ENCODE measurements around the gene TBXAS1.

DNA sequence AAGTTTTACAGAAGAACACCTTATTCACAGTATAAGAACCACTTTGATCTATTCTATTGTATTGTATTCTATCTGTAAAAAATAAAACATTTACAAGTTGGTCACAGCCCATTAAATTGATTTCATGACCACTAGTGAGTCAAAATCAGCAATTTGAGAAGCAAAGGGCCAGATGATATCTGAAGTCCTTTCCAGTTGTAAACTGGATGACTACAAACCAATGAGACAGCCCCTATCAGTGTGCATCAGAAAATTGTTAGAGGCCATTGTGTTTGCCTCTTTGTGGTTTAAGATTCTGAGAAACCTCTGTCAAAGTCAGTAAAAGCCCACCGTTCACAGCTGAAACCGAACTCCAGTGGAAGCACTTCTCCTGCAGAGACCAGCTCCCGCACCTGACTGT lies 54.8 kb downstream of the TBXAS1 start:
- TF ChIP-seq, protein P1, sequence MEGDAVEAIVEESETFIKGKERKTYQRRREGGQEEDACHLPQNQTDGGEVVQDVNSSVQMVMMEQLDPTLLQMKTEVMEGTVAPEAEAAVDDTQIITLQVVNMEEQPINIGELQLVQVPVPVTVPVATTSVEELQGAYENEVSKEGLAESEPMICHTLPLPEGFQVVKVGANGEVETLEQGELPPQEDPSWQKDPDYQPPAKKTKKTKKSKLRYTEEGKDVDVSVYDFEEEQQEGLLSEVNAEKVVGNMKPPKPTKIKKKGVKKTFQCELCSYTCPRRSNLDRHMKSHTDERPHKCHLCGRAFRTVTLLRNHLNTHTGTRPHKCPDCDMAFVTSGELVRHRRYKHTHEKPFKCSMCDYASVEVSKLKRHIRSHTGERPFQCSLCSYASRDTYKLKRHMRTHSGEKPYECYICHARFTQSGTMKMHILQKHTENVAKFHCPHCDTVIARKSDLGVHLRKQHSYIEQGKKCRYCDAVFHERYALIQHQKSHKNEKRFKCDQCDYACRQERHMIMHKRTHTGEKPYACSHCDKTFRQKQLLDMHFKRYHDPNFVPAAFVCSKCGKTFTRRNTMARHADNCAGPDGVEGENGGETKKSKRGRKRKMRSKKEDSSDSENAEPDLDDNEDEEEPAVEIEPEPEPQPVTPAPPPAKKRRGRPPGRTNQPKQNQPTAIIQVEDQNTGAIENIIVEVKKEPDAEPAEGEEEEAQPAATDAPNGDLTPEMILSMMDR (IDR thresholded peaks at IDR 0.05; ENCODE audit: low read depth, low read length, poor library complexity, severe bottlenecking), result no peak
- no peak for TF ChIP-seq EZH2phosphoT487 (IDR thresholded peaks at IDR 0.05; ENCODE audit: borderline replicate concordance, low read length)

Data from DOHH2 (cell line).